Naive thymus-derived CD4-positive, alpha-beta T cell (primary cell): ENCODE measurements around the gene PRCD. TPM values are rescaled to one million over a fixed set of nuclear protein-coding genes. Genes with fewer than 3 reads are reported as not detected.

Experiments
- ATAC-seq: fragments of 150-1000 bp; cut with Tn5 transposase; 2 replicates; pipeline ENCODE4 v1.10.0; 2021; ENCODE audit warnings: mild to moderate bottlenecking, moderate library complexity
- CTCF ChIA-PET: fragments of 350-600 bp; sonication (Branson Sonifier 250); formaldehyde crosslinking; loops from one replicate; lab custom pipeline; 2021; ENCODE audit warnings: antibody characterized with exemption; lab: Charles Lee
- POLR2A ChIA-PET: fragments of 350-600 bp; sonication (Branson Sonifier 250); formaldehyde crosslinking; loops from one replicate; lab custom pipeline; 2021; ENCODE audit warnings: antibody characterized with exemption, inconsistent platforms; lab: Charles Lee
- DNase-seq, 9 donors: peaks; one replicate each; pipeline versions ENCODE4 v3.0.0 to v3.0.0-alpha.2; 2020 to 2022; ENCODE audit warnings: mixed read lengths in 1 of 9
- H3K27ac ChIP-seq: one replicate; pipeline ENCODE4 v1.7.0; 2013; ENCODE audit warnings: mild to moderate bottlenecking, low read depth, low read length, moderate library complexity
- H3K27me3 ChIP-seq, 2 donors: one replicate each; pipeline ENCODE4 v1.7.0; 2013; ENCODE audit warnings: low read length in 2 of 2, mild to moderate bottlenecking in 2 of 2, moderate library complexity in 2 of 2; ENCODE audit not compliant: control insufficient read depth in 2 of 2, insufficient read depth in 2 of 2
- H3K36me3 ChIP-seq, 3 experiments: 1 replicate in 2 of 3; 2 replicates in 1 of 3; pipeline ENCODE4 v1.7.0; 2013; ENCODE audit warnings: low read length in 3 of 3, mild to moderate bottlenecking in 3 of 3, moderate library complexity in 1 of 3; ENCODE audit not compliant: insufficient read depth in 3 of 3, control insufficient read depth in 2 of 3
- H3K4me1 ChIP-seq, 2 donors: one replicate each; pipeline ENCODE4 v1.7.0; 2013; ENCODE audit warnings: low read length in 2 of 2, mild to moderate bottlenecking in 2 of 2, moderate library complexity in 1 of 2; ENCODE audit not compliant: control insufficient read depth in 2 of 2, insufficient read depth in 2 of 2
- H3K4me3 ChIP-seq: 2 replicates; pipeline ENCODE4 v1.7.0; 2013; ENCODE audit warnings: mild to moderate bottlenecking, low read length
- H3K9me3 ChIP-seq, 3 experiments: 1 replicate in 2 of 3; 2 replicates in 1 of 3; pipeline ENCODE4 v1.7.0; 2013; ENCODE audit warnings: low read length in 3 of 3; ENCODE audit not compliant: control insufficient read depth in 2 of 3
- H3K27ac Mint-ChIP-seq, 9 donors: one replicate each; pipeline ENCODE4 v1.8.0; 2020 to 2022; ENCODE audit warnings: mixed read lengths in 9 of 9, mild to moderate bottlenecking in 8 of 9, moderate library complexity in 5 of 9, inconsistent platforms in 2 of 9
- H3K27me3 Mint-ChIP-seq, 5 donors: one replicate each; pipeline ENCODE4 v1.8.0; 2021 to 2022; ENCODE audit warnings: mixed read lengths in 5 of 5, mild to moderate bottlenecking in 1 of 5
- H3K36me3 Mint-ChIP-seq, 5 donors: one replicate each; pipeline ENCODE4 v1.8.0; 2020 to 2022; ENCODE audit warnings: mixed read lengths in 5 of 5, mild to moderate bottlenecking in 3 of 5, inconsistent platforms in 1 of 5
- H3K4me1 Mint-ChIP-seq, 7 donors: one replicate each; pipeline ENCODE4 v1.8.0; 2020 to 2022; ENCODE audit warnings: mixed read lengths in 7 of 7, mild to moderate bottlenecking in 3 of 7, inconsistent platforms in 1 of 7
- H3K4me3 Mint-ChIP-seq, 10 donors: one replicate each; pipeline ENCODE4 v1.8.0; 2020 to 2022; ENCODE audit warnings: mild to moderate bottlenecking in 10 of 10, mixed read lengths in 10 of 10, moderate library complexity in 6 of 10, inconsistent platforms in 2 of 10
- H3K9me3 Mint-ChIP-seq, 11 donors: one replicate each; pipeline ENCODE4 v1.8.0; 2020 to 2022; ENCODE audit warnings: mixed read lengths in 11 of 11, mild to moderate bottlenecking in 4 of 11, inconsistent platforms in 1 of 11, moderate library complexity in 1 of 11
- intact Hi-C, 2 donors: fragments of 100-400 bp; cut with micrococcal nuclease; formaldehyde crosslinking; loops; one replicate each; pipeline ENCODE4 v1.15.1; 2023
- polyA plus RNA-seq, 2 donors: library from polyadenylated mRNA; unstranded; fragments of 300-500 nt; fragmentation: Illumina TruSeq; gene quantifications; one replicate each; pipeline ENCODE4 v1.2.3, GENCODE V29; 2021
- total RNA-seq, 6 experiments: library from RNA in 5 of 6; stranded (reverse) in 5 of 6; gene quantifications; 1 replicate in 5 of 6; 2 replicates in 1 of 6; pipeline ENCODE4 v1.2.3 and lab custom pipeline; 2021 to 2026

The PRCD gene
- total and polyA plus RNA-seq, 7 experiments from 2014 or later, result 1.3 TPM; not detected in 6

DNA sequence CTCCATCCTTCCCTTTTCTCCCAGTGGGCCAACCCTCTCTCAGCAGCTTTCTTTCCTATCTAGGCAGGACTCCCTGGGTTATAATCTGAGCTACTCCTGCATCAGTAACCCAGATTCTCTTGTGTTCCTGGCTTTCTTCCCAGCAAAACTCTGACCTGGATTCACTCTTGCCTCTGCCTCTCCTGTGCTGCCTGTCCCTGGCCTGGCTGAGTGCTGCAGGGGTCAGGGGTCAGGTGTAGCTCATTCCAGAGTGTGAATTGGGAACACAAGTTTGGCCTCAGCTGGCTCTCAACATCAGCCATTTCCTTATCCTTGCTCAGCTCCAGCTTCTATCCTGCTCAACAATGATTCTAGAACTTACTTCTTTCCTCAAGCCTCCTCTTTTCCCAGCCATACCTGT lies 48.3 kb downstream of the PRCD start:
- DNase-seq (no peak), ATAC-seq (no peak)
- intact Hi-C loops, result no loop called here
- H3K27ac ChIP-seq, result no peak overlapping the region
- H3K27me3 ChIP-seq, result peaks cover 0 to 22% of the 10 kb centered on the region in 2 donors
- no peaks in the 10 kb centered on the region for H3K9me3 ChIP-seq
- H3K27ac Mint-ChIP-seq, result no peak overlapping the region
- POLR2A ChIA-PET, result no interaction called here
- H3K27me3 Mint-ChIP-seq, result peaks cover 40 to 72% (median 46%) of the 10 kb centered on the region in 5 donors
- H3K4me3 Mint-ChIP-seq, result peak overlapping the region in 2 of 10 donors; percentile 33 to 63
- CTCF ChIA-PET, result no interaction called here
- H3K4me1 ChIP-seq, result peaks cover 4 to 6% of the 10 kb centered on the region in 2 donors
- H3K36me3 ChIP-seq, result no peaks in the 10 kb centered on the region
- H3K9me3 Mint-ChIP-seq, result peaks cover 0 to 10% (median 1%) of the 10 kb centered on the region in 11 donors
- peaks cover 2 to 17% (median 5%) of the 10 kb centered on the region in 7 donors for H3K4me1 Mint-ChIP-seq
- no peak overlapping the region for H3K4me3 ChIP-seq
- H3K36me3 Mint-ChIP-seq, result peaks cover 0 to 12% (median 8%) of the 10 kb centered on the region in 5 donors

- ATAC-seq (no peak), DNase-seq (no peak)
- Histone ChIP-seq H3K27ac (no peak overlapping the region), H3K9me3 (no peaks in the 10 kb centered on the region), H3K36me3 (no peaks in the 10 kb centered on the region), H3K27me3 (no peaks in the 10 kb centered on the region), H3K4me3 (no peak overlapping the region), H3K4me1 (no peaks in the 10 kb centered on the region)
- Mint-ChIP-seq H3K4me3 (no peak overlapping the region), H3K36me3 (peaks cover 0 to 9% (median 6%) of the 10 kb centered on the region in 5 donors), H3K4me1 (peaks cover 0 to 7% (median 0%) of the 10 kb centered on the region in 7 donors), H3K27ac (no peak overlapping the region), H3K9me3 (peaks cover 0 to 10% (median 1%) of the 10 kb centered on the region in 11 donors), H3K27me3 (peaks cover 15 to 47% (median 19%) of the 10 kb centered on the region in 5 donors)
- POLR2A ChIA-PET, result no interaction called here
- CTCF ChIA-PET, result no interaction called here
- intact Hi-C loops, result no loop called here
These were observed 53.6 kb downstream of the PRCD start for GRCh38 chr17:76593384-76593826.

DNA sequence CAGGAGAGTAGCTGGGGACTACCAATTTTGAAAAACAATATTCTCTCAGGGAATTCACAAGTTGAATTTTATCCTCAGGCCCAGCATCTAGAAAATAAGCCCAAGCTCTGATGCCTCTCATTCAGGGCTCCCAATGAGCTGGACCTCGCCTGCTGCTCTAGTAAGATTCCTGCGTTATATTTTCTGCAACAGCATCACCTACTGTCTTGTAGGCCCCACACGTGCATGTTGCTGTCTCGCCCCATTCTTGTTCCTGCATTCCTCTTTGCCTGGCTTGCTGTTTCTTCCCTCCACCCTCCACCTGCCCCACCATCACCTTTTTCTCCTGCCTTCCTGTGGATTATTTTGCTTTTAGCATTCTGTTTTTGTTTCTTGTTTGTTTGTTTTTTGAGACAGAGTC lies 54.1 kb downstream of the PRCD start:
- Mint-ChIP-seq H3K27me3 (peaks cover 12 to 43% (median 14%) of the 10 kb centered on the region in 5 donors), H3K4me3 (no peak overlapping the region), H3K36me3 (peaks cover 0 to 6% (median 3%) of the 10 kb centered on the region in 5 donors), H3K27ac (no peak overlapping the region), H3K4me1 (peaks cover 0 to 8% (median 0%) of the 10 kb centered on the region in 7 donors), H3K9me3 (peaks cover 0 to 7% (median 0%) of the 10 kb centered on the region in 11 donors)
- ATAC-seq (no peak), DNase-seq (no peak)
- Histone ChIP-seq H3K36me3 (no peaks in the 10 kb centered on the region), H3K4me1 (no peaks in the 10 kb centered on the region), H3K9me3 (no peaks in the 10 kb centered on the region), H3K27ac (no peak overlapping the region), H3K27me3 (no peaks in the 10 kb centered on the region), H3K4me3 (no peak overlapping the region)
- POLR2A ChIA-PET, result no interaction called here
- CTCF ChIA-PET, result no interaction called here
- intact Hi-C loops, result no loop called here

- DNase-seq (no peak), ATAC-seq (no peak)
- Mint-ChIP-seq H3K36me3 (peaks cover 0 to under 1% (median 0%) of the 10 kb centered on the region in 5 donors), H3K4me3 (no peak overlapping the region), H3K27ac (no peak overlapping the region), H3K4me1 (peaks cover 0 to 8% (median 0%) of the 10 kb centered on the region in 7 donors), H3K9me3 (peaks cover 0 to under 1% (median 0%) of the 10 kb centered on the region in 11 donors), H3K27me3 (peaks cover 6 to 37% (median 6%) of the 10 kb centered on the region in 5 donors)
- no peaks in the 10 kb centered on the region for H3K27me3 ChIP-seq
- H3K36me3 ChIP-seq, result no peaks in the 10 kb centered on the region
- no peaks in the 10 kb centered on the region for H3K4me1 ChIP-seq
- H3K4me3 ChIP-seq, result no peak overlapping the region
- ChIA-PET CTCF (no interaction called here), POLR2A (no interaction called here)
- H3K27ac ChIP-seq, result no peak overlapping the region
- intact Hi-C loops, result no loop called here
- H3K9me3 ChIP-seq, result no peaks in the 10 kb centered on the region
These were observed 54.8 kb downstream of the PRCD start for GRCh38 chr17:76594690-76595089.

Other genes starting within 250 kb of the PRCD start
- 1 to 10 TPM; 2.1 to 6.8 (median 4.0) TPM for gene QRICH2, start 231.8 kb upstream of the PRCD start, total RNA-seq
- gene QRICH2, start 231.8 kb upstream of the PRCD start, polyA plus RNA-seq, result under 1 TPM; 0.09 to 0.71 TPM
- gene PRPSAP1, start 186.1 kb upstream of the PRCD start, total RNA-seq, result 10 to 100 TPM; 19.6 to 55.9 (median 45.8) TPM
- gene PRPSAP1, start 186.1 kb upstream of the PRCD start, polyA plus RNA-seq, result 10 to 100 TPM; 53.3 to 59.1 TPM
- 10 to 100 TPM in 1 of 5 experiments, 1 to 10 TPM in 2, under 1 TPM in 2; 0.43 to 14.1 (median 1.9) TPM for gene SPHK1, start 155.4 kb upstream of the PRCD start, total RNA-seq
- gene SPHK1, start 155.4 kb upstream of the PRCD start, polyA plus RNA-seq, result under 1 TPM; 0.45 to 0.46 TPM
- gene UBE2O, start 86.9 kb upstream of the PRCD start, total RNA-seq, result 10 to 100 TPM; 32.6 to 50.8 (median 41.6) TPM
- 10 to 100 TPM in 1 of 2 donors, 1 to 10 TPM in 1; 8.7 to 15.4 TPM for gene UBE2O, start 86.9 kb upstream of the PRCD start, polyA plus RNA-seq
- gene AANAT, start 72.4 kb upstream of the PRCD start, total RNA-seq, result not detected
- not detected for gene AANAT, start 72.4 kb upstream of the PRCD start, polyA plus RNA-seq
- gene RHBDF2, start 38.6 kb upstream of the PRCD start, total RNA-seq, result 100 to 1,000 TPM in 1 of 5 experiments, 10 to 100 TPM in 4; 31.1 to 119 (median 35.4) TPM
- gene RHBDF2, start 38.6 kb upstream of the PRCD start, polyA plus RNA-seq, result 1 to 10 TPM; 2.9 to 7.5 TPM
- not detected for gene CYGB, start 2.3 kb upstream of the PRCD start, total RNA-seq
- gene CYGB, start 2.3 kb upstream of the PRCD start, polyA plus RNA-seq, result under 1 TPM; 0.33 to 0.35 TPM
- gene ST6GALNAC2, start 45.8 kb downstream of the PRCD start, total RNA-seq, result 1 to 10 TPM in 1 of 5 experiments, under 1 TPM in 2, not detected in 2; 0.48 to 7.5 (median 0.58) TPM
- not detected for gene ST6GALNAC2, start 45.8 kb downstream of the PRCD start, polyA plus RNA-seq
- gene ST6GALNAC1, start 103.7 kb downstream of the PRCD start, total RNA-seq, result 1 to 10 TPM; 1.4 to 5.8 (median 2.0) TPM
- gene ST6GALNAC1, start 103.7 kb downstream of the PRCD start, polyA plus RNA-seq, result 10 to 100 TPM; 10.3 to 20.7 TPM
- gene MXRA7, start 170.9 kb downstream of the PRCD start, total RNA-seq, result 1 to 10 TPM; 2.1 to 7.5 (median 2.8) TPM
- 1 to 10 TPM; 1.8 to 2.7 TPM for gene MXRA7, start 170.9 kb downstream of the PRCD start, polyA plus RNA-seq
- 100 to 1,000 TPM in 2 of 5 experiments, 10 to 100 TPM in 3; 39.9 to 132 (median 58.3) TPM for gene JMJD6, start 186.6 kb downstream of the PRCD start, total RNA-seq
- 10 to 100 TPM; 18.5 to 44.3 TPM for gene JMJD6, start 186.6 kb downstream of the PRCD start, polyA plus RNA-seq
- 10 to 100 TPM; 39.6 to 74.0 (median 44.2) TPM for gene METTL23, start 186.8 kb downstream of the PRCD start, total RNA-seq
- gene METTL23, start 186.8 kb downstream of the PRCD start, polyA plus RNA-seq, result 100 to 1,000 TPM; 147 to 152 TPM
- 100 to 1,000 TPM; 327 to 363 (median 351) TPM for gene SRSF2, start 197.3 kb downstream of the PRCD start, total RNA-seq
- gene SRSF2, start 197.3 kb downstream of the PRCD start, polyA plus RNA-seq, result 100 to 1,000 TPM; 104 to 126 TPM
- 10 to 100 TPM; 24.4 to 33.7 (median 32.0) TPM for gene MFSD11, start 198.1 kb downstream of the PRCD start, total RNA-seq
- gene MFSD11, start 198.1 kb downstream of the PRCD start, polyA plus RNA-seq, result 10 to 100 TPM; 17.3 to 25.4 TPM